Measurements from ENCODE around the gene SMYD5.
"Not testable (repeated sequence)": the region's sequence is repeated elsewhere in the genome, so short reads cannot be mapped to it uniquely, and the experiment has no call there.

The SMYD5 gene

DNA sequence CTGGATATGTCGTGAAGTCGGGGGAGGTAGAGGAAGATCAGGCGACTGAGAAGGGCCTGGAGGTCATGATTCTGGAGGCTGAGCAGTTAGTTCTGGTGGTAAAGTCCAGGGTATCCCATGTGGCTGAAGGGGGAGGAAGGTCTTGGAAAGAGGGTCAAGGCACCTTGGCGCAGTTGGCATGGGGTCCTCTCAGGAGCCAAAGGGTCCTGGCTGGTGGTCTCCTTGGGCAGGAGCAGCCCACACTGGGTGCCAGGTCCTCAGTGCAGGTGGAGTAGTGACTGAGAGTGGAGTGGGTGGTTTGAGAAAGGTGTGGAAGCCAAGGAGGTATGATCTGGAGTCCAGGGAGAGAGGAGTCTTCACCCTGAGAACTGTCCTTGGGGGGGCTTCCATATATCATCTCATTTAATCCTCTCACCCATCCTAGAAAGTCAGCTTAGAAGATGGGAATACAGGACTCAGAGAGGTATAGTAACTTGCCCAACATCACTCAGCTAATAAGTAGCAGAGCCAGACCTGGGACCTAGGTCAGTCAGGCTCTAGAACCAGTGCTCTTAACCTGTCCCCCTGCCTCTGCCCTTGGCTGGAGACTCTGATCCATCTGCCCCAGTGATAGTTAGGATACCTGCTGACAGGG, 45.8 kb downstream of the SMYD5 start:
- in situ Hi-C loops (cut with HindIII; ENCODE audit: low pct_unique_long_range_greater_than_20kb, low sequenced_read_pairs) = no loop called here
- TF ChIP-seq JUND (IDR thresholded peaks at IDR 0.05; ENCODE audit: low read depth) = no peak
- DNase-seq (ENCODE audit: low read depth in 1 of 2, low spot score in 1 of 2) = no peak

DNA sequence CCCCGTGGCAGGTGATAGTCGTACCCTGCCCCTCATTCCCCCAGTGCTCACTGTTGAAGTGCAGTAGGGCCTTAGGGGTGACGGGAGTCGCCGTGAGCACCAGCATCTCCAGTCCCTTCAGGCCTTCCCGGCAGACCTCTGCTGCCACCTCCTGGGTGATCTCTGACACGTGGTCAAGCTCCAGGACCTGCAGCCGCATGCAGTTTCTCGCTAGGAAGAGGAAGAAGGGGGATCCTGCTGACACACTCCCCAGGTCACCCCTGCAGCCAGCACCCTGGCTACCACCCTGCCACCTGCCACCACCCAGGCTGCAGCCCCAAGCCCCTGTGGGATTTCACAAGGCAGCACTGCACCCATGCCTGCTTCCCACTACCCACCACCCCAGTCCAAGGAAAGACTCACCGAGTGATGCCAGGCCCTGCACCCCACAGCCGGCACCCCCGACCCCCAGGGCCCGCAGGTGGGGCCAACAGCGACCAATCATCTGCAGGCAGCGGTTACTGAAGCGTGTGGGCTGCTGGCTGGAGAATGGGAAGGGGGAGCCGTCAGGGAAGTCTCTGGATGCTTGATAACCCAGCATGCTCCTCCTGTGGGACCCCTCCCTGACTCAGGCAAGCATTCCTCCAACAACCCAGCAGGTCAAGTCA, 46.4 kb downstream of the SMYD5 start:
- DNase-seq (ENCODE audit: low read depth in 1 of 2, low spot score in 1 of 2) = peak; percentile 49 to 64
- TF ChIP-seq JUND (IDR thresholded peaks at IDR 0.05; ENCODE audit: low read depth) = no peak
- in situ Hi-C loops (cut with HindIII; ENCODE audit: low pct_unique_long_range_greater_than_20kb, low sequenced_read_pairs) = no loop called here

DNA sequence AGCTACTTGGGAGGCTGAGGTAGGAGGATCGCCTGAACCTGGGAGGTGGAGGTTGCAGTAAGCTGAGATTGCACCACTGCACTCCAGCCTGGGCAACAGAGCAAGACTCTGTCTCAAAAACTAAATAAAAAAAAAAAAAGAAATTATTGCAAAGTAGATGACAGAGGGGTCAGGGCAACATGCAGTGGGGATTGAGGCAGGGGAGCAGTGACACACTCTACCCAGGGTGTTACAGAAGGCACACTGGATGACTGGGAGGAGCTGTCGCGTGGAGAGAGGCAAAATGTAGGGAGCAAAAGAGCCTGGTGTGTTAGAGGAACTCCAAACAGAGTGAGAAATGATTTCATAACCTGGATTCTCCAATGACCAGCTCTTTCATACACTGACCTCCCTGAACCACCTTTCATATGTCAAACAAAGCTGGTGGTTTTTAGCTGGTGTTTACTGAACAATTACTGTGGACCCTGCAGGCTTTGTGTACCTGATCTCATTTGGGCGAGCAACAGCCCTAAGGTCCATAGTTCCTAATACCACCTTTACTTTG, 48.1 kb downstream of the SMYD5 start:
- in situ Hi-C loops (cut with HindIII; ENCODE audit: low pct_unique_long_range_greater_than_20kb, low sequenced_read_pairs) = no loop called here
- DNase-seq (ENCODE audit: low read depth in 1 of 2, low spot score in 1 of 2) = no peak
- TF ChIP-seq JUND (IDR thresholded peaks at IDR 0.05; ENCODE audit: low read depth) = no peak

DNA sequence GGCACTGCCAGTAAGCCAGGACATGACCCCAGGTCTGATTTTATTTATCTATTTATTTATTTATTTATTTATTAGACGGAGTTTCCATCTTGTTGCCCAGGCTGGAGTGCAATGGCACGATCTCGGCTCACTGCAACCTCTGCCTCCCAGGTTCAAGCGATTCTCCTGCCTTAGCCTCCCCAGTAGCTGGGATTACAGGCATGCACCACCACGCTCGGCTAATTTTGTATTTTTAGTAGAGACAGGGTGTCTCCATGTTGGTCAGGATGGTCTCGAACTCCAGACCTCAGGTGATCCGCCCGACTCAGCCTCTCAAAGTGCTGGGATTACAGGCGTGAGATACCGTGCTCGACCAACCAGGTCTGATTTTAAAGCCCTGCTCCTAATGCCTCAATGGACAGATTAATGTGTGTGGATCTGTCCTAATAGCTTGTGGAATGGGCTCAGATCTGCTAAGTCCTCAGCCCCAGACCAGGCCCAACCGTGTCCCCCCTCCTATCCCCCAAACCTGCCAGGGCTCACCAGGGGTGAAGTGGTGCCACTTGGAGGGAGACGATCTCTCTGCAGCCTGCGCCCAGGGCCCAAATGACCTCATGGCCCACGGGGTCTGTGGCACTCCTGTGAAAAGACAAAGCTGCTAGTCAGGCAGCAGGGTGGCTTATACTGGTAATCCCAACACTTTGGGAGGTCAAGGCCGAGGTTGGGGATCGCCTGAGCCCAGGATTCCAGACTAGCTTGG, 48.8 kb downstream of the SMYD5 start:
- DNase-seq (ENCODE audit: low read depth in 1 of 2, low spot score in 1 of 2); in situ Hi-C loops (cut with HindIII; ENCODE audit: low pct_unique_long_range_greater_than_20kb, low sequenced_read_pairs): not testable (repeated sequence)

DNA sequence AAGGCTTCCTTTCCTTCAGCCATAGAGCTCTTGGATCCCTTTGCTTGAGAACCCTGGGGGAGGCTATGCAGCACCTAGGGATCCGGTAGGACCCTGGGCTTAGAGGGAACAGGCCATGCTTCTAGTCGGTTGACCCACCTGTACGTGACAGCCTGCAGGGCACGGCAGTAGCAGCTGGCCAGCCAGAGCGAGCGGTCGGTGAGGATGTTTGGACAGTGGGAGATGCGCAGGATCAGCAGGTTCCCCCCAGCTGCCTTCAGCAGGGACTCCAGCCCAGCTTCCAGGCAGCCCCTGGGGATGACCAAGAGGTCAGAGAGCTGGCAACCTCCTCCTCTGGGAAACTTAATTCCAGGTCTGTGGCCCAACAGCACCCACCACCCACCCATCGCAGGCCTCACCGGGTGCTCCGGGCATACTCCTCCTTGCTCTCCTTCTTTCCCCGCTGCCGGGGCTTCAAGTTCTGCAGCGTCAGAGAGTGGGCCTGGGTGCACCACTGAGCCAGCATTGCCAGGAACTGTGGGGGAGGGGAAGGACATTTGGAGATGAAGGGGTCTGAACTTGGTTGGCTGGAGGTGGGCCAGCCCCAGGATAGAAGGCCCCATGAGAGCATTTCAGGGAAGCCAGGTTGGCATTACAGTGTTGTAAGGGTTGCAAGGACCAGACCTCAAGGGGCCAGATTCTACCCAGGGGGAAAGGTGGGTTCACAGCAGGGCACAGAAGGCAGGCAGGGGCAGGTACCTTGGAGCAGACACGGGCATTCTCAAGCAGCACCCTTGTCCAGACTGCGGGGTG, 49.7 kb downstream of the SMYD5 start:
- no peak for TF ChIP-seq JUND (IDR thresholded peaks at IDR 0.05; ENCODE audit: low read depth)
- in situ Hi-C loops (cut with HindIII; ENCODE audit: low pct_unique_long_range_greater_than_20kb, low sequenced_read_pairs) = no loop called here
- no peak for DNase-seq (ENCODE audit: low read depth in 1 of 2, low spot score in 1 of 2)

DNA sequence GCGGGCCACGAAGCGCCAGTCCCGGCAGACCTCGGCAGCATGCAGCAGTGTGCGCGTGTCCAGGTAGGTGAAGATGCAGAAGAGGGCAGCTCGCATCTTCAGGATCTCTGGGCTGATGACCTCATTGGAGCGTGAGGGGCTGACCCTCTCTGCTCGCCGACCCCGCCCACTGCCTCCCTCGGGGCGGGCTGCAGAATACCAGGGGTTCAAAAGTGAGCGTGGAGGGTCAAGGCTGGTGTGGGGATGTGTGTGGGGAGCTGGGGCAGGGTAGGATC, 50.2 kb downstream of the SMYD5 start:
- in situ Hi-C loops (cut with HindIII; ENCODE audit: low pct_unique_long_range_greater_than_20kb, low sequenced_read_pairs) = no loop called here
- no peak for TF ChIP-seq JUND (IDR thresholded peaks at IDR 0.05; ENCODE audit: low read depth)
- DNase-seq (ENCODE audit: low read depth in 1 of 2, low spot score in 1 of 2) = no peak

DNA sequence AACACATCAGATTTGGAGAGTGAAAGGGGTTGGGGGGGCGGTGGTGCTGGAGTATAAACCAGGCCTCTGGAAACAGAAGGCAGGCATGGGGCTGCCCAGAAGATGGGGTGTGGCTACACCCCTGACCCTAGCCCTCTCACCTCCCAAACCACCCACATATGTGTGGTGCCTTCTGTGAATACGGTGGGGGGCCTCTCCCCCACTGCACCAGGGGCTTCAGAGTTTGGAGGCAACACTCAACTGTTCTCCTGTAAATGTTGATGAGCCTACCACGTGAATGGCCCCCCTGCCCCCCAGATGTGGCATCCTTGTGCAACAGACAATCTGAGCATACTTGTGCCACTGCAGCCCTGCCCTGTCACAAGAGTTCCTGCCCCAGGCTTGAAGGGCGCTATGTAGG, 50.7 kb downstream of the SMYD5 start:
- no peak for TF ChIP-seq JUND (IDR thresholded peaks at IDR 0.05; ENCODE audit: low read depth)
- DNase-seq (ENCODE audit: low read depth in 1 of 2, low spot score in 1 of 2) = no peak
- in situ Hi-C loops (cut with HindIII; ENCODE audit: low pct_unique_long_range_greater_than_20kb, low sequenced_read_pairs) = no loop called here

DNA sequence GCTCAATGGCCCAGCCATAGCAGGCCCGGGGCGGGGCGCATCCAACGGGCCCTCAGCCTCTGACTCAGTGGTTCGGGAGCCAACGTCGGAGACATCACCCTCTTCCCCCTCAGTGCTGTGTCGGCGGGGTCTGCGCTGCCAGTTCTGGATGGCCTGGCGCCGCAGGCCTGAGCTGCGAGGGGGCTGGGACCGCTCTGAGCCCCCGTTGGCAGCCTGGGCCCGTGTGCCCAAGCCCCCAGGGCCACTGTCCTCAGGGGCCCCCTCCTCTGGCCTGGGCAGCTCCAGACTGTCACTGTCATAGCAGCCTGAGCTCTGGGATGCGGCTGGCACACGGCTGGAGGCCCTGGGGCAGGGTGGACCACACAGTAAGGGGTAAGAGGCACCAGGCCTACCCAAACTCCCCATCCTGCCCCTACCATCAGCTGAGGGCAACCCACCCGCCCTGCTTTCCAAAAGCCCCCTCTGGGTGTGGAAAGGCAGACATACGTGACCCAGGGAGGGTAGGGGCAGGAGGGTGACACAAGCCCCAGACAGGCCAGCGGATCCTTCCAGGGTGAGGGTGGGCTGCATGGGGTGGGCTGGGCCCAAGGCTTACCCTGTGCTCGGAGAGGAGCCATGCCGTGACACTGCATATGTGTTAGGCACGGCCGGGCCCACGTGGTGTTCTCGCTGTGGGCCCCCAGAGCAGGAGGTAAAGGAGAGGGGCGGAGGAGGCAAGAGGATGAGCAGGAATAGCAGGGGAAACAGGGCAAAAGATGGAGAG, 51.4 kb downstream of the SMYD5 start:
- no peak for DNase-seq (ENCODE audit: low read depth in 1 of 2, low spot score in 1 of 2)
- no peak for TF ChIP-seq JUND (IDR thresholded peaks at IDR 0.05; ENCODE audit: low read depth)
- in situ Hi-C loops (cut with HindIII; ENCODE audit: low pct_unique_long_range_greater_than_20kb, low sequenced_read_pairs) = no loop called here

DNA sequence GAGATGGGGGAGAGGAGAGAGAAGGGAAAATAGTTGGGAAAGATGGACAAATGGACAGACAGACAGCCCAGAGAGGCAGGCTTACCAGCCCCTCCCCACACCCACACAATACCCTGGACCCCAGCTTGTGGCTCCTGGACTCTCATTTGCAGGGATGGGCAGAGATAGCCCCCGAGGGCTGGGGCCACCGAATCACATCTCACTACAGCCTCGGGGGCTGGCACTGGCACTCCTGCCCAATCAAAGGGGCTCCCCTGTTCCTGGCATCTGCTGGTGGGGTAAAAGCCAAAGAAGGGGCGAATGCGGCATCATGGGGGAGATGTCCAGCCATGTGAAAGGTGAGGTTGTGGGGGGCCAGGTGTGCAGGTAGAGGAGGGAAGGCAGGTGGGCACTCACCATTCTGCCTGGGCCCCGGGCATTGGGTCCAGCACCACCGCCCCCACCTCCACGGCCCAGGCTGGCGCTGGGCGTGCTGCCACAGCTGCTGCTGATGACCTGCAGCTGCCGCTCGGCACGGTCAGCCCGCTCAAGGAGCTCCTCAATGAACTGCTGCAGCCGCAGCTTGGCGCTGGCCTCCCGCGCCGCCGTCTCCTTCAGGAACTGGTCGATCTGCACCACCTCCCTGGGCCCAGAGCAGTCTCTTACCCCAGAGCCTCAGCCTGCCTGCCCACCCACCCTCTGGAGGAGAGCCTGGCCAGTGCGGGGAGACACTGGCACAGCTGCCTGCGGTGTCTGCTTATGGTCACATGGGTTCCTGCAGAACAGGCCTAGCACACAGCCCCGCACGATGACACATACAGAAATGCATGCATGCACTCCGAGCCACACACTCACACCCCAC, 52.2 kb downstream of the SMYD5 start:
- no peak for DNase-seq (ENCODE audit: low read depth in 1 of 2, low spot score in 1 of 2)
- TF ChIP-seq JUND (IDR thresholded peaks at IDR 0.05; ENCODE audit: low read depth) = no peak
- in situ Hi-C loops (cut with HindIII; ENCODE audit: low pct_unique_long_range_greater_than_20kb, low sequenced_read_pairs) = no loop called here

DNA sequence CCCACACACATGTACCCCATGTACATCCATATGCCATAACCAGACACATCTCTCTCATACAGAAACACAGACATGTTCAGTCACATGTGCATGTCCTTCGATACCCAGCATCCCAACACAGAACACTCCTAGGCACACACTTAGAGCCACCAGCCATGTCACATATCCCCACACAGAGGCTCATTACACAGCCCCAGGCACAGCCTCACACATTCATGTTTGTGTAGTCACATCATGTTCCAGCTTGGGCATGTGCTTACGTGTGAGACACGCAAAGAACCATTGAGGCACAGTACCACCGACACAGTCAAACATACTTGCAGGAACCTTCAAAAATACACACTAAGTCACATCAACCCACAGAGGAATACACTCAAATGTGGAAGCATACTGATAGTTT, 53.0 kb downstream of the SMYD5 start:
- in situ Hi-C loops (cut with HindIII; ENCODE audit: low pct_unique_long_range_greater_than_20kb, low sequenced_read_pairs) = no loop called here
- DNase-seq (ENCODE audit: low read depth in 1 of 2, low spot score in 1 of 2) = no peak
- no peak for TF ChIP-seq JUND (IDR thresholded peaks at IDR 0.05; ENCODE audit: low read depth)

DNA sequence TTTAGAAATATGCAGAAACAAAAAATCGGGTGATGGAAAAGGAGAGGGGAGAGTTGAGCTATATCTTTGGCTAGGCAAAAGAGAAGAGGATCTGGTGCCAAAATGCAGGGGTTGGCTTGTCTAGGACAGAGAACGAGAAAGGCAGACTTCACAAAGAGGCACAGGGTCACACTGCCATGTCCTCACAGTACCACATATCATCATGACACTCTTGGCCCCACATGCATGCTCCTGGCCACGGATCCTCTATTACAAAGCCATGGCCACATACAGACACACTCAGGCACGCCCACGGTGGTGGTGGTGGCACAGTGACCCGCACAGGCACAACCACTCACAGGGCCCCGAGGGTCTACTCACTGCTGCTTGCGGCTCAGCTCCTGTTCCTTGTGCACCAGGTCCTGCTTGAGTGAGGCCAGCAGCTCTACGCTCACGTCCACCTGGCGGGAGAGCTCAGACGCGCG, 54.4 kb downstream of the SMYD5 start:
- peak in 1 of 2 experiments; percentile 61 for DNase-seq (ENCODE audit: low read depth in 1 of 2, low spot score in 1 of 2)
- in situ Hi-C loops (cut with HindIII; ENCODE audit: low pct_unique_long_range_greater_than_20kb, low sequenced_read_pairs) = no loop called here
- TF ChIP-seq JUND (IDR thresholded peaks at IDR 0.05; ENCODE audit: low read depth) = no peak

All from T47D (cell line).